ENCODE data around the gene CREB5. TPM values are rescaled to one million over a fixed set of nuclear protein-coding genes. Genes with fewer than 3 reads are reported as not detected.

The CREB5 gene
- total RNA-seq, 1 donor from 2014 or later: 25.7 TPM

DNA sequence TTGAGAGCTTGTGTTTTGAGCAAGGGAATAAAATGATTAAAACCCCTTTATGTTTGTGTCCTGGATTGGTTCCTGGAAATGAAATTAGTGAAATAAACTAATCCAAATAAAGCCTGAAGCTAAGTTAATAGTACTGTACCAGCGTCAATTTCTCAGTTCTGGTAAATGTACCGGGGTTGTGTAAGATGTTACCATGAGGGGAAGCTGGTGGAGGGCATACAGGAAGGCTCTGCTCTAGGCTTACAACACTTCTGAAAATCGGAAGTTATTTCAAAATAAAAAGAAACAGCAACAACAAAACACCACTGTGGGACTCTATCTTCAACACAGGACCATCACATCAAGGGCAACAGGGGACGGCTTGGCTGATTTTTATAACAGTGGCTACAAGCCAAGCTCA, 257.0 kb downstream of the CREB5 start:
- H3K4me3 ChIP-seq (ENCODE audit: low read depth, low read length): no peak overlapping the region
- DNase-seq (ENCODE audit: low read depth): no peak
- TF ChIP-seq, protein P1, sequence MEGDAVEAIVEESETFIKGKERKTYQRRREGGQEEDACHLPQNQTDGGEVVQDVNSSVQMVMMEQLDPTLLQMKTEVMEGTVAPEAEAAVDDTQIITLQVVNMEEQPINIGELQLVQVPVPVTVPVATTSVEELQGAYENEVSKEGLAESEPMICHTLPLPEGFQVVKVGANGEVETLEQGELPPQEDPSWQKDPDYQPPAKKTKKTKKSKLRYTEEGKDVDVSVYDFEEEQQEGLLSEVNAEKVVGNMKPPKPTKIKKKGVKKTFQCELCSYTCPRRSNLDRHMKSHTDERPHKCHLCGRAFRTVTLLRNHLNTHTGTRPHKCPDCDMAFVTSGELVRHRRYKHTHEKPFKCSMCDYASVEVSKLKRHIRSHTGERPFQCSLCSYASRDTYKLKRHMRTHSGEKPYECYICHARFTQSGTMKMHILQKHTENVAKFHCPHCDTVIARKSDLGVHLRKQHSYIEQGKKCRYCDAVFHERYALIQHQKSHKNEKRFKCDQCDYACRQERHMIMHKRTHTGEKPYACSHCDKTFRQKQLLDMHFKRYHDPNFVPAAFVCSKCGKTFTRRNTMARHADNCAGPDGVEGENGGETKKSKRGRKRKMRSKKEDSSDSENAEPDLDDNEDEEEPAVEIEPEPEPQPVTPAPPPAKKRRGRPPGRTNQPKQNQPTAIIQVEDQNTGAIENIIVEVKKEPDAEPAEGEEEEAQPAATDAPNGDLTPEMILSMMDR (conservative IDR thresholded peaks at IDR 0.05; ENCODE audit: low read depth, low read length): no peak

DNA sequence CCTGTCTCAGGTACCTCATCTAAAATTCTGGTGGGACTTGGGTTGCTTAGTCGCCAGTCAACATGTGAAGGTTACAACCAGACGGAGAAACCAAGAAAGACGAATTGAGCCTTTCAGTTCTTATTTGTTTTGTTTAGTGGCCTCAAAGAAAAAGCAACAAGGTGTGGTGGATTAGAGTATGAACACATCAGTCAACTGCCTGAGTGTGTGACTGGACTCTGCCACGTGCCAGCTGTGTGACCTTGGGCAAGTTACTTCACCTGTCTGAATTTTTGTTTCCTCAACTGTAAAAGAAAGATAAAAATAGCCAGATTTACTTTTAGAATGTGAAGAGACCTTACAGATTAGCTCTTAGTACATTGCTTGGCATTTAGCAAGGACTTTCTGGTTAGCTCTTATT, 259.2 kb downstream of the CREB5 start:
- TF ChIP-seq, protein P1 (conservative IDR thresholded peaks at IDR 0.05; ENCODE audit: low read depth, low read length): no peak
- no peak for DNase-seq (ENCODE audit: low read depth)
- H3K4me3 ChIP-seq (ENCODE audit: low read depth, low read length): no peak overlapping the region

DNA sequence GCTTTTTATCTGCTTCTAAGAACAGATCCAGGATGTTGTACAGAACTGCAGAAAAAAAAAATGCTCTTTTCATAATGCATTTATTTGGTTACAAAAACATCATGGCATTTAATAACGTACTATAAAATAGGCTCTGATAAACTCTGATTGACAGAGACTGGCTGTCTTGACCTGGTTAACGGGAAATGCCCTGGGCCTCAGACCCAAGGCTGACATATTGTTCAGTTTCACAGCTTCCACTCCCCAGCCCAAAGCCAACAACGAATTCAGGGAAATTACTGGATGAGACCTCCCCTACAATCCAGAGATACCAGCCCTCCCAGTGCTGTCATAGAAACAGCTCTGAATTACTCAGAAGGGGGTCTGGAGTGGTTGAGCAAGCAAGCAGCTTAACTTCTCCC, 260.1 kb downstream of the CREB5 start:
- DNase-seq (ENCODE audit: low read depth): no peak
- TF ChIP-seq, protein P1 (conservative IDR thresholded peaks at IDR 0.05; ENCODE audit: low read depth, low read length): no peak
- no peak overlapping the region for H3K4me3 ChIP-seq (ENCODE audit: low read depth, low read length)

DNA sequence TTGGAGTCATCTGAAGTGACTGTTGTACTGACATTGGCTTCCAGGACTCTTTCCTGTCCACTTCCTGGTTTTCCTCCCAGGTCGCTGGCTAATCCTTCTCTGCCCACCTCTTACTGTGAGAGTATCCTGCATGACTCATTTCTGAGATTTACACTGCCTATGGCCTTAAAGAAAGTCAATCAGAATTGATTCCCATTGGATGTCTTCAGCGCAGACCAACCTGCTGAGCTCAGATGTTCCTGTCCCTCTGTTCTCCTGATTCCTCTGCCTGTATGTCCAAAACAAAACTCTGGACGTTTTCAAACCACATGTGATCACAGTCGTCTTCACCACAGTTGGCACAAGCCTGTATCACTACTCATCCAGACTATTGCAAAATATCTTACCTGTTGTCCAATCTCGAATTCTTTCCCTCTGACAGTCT, 262.1 kb downstream of the CREB5 start:
- H3K4me3 ChIP-seq (ENCODE audit: low read depth, low read length): no peak overlapping the region
- DNase-seq (ENCODE audit: low read depth): peak; percentile 56
- TF ChIP-seq, protein P1 (conservative IDR thresholded peaks at IDR 0.05; ENCODE audit: low read depth, low read length): no peak

DNA sequence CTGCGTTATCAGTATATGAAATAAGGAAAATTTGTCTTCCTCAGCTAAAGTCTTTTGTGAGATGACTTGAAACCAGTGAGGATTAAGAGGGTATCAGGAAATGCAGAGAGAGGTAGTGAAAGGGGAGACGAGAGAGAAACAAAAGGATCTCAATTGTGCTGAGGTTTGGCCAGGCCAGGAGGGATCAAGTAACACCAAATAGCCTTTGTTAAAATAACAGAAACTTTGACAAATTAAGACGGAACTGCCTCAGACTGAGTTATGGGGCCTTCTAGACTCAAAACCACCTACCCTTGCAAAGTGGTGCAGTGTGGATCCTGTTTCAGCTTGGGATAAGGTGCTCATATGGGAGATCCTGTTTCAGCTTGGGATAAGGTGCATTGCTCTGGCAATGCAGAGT, 263.1 kb downstream of the CREB5 start:
- no peak for DNase-seq (ENCODE audit: low read depth)
- TF ChIP-seq, protein P1 (conservative IDR thresholded peaks at IDR 0.05; ENCODE audit: low read depth, low read length): no peak
- no peak overlapping the region for H3K4me3 ChIP-seq (ENCODE audit: low read depth, low read length)

DNA sequence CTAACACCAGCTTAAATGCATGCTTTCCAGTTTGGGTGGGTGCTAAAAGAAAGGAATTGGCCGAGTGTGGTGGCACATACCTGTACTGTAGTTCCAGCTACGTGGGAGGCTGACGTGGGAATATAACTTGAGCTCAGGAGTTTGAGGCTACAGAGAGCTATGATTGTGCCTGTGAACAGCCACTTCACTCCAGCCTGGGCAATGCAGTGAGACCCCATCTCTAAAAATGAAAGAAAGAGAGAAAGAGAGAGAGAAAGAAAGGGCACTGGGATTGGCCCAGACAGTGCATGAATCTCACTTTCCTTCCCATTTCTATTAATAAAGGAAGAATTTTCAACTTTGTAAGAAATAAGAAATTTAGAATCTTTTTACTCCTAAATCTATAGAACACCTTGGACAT, 265.4 kb downstream of the CREB5 start:
- H3K4me3 ChIP-seq (ENCODE audit: low read depth, low read length): no peak overlapping the region
- no peak for DNase-seq (ENCODE audit: low read depth)
- TF ChIP-seq, protein P1 (conservative IDR thresholded peaks at IDR 0.05; ENCODE audit: low read depth, low read length): no peak

DNA sequence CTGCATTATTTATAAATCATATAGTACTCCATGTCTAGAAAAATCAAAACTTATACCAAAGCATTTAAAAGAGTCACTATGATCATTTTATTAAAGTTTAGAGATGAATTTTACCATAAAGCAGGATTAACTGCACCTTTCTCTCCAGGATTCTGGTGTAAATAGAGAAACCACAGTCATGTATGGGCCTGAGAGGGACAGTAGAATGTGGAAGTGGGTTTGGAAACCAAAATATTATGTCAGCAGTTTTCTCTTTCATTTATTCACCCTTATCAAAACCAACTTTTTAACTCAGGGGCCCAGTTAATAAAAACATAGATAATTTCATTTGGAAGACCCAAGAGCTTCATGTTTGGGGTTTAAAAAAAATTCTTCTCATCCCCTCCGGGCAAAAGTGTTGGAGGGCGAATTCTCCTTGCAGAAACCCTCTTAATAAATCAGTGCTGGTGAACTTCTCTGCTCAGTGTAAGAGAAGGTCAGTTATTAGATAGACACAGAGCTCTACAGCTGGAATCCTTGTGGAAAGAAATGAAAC, 266.2 kb downstream of the CREB5 start:
- TF ChIP-seq, protein P1 (conservative IDR thresholded peaks at IDR 0.05; ENCODE audit: low read depth, low read length): no peak
- no peak overlapping the region for H3K4me3 ChIP-seq (ENCODE audit: low read depth, low read length)
- no peak for DNase-seq (ENCODE audit: low read depth)
